Skeletal muscle cell (primary cell): ENCODE measurements around the gene SORCS2.

Source experiments
- DNase-seq: peaks from one replicate; pipeline ENCODE4 v3.0.0-alpha.2; 2010; ENCODE audit warnings: low read depth
- H3K4me3 ChIP-seq: 2 replicates; pipeline ENCODE4 v1.5.1; 2011; ENCODE audit warnings: low read depth, mild to moderate bottlenecking, control low read depth, low read length, moderate library complexity

Gene SORCS2

DNA sequence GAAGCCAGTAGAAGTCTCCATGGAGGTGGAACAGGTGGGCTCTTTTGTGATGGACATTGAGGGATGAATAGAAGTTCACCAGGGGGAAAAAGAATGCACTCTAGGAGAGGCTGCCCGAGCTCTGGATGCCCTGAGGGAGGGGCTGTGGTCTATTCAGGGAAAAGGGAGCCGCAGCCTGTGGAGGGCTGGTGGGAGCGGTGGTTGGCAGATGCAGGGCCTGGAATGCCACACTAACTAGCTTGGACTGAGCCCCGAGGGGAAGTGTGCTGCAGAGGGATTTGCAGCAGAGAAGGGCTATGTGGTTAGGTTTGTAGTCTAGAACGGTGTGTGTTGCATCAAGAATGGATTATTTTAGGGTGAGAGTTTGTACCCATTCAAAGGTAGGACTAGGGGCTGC lies 271.9 kb downstream of the SORCS2 start:
- H3K4me3 ChIP-seq, result no peak overlapping the region
- DNase-seq, result no peak

DNA sequence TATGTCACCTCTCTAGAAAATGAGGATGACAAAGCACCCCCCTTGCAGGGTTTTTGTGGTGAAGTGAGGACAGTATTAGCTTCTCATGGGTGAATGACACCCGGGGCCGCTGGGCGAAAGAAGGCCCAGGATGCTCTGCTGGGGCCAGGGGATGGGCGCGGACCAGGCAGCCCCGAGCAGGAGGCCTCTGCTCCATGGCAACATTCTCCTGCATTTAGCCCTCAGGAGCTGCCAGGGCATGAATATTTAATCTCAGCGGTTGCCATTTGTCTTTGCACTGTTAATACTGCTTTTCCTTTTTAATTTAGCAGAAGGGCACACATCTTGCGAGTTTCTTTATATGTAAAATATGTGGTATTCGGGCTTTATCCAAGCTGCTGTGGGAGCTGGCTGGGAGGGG lies 272.7 kb downstream of the SORCS2 start:
- no peak for DNase-seq
- H3K4me3 ChIP-seq, result no peak overlapping the region

DNA sequence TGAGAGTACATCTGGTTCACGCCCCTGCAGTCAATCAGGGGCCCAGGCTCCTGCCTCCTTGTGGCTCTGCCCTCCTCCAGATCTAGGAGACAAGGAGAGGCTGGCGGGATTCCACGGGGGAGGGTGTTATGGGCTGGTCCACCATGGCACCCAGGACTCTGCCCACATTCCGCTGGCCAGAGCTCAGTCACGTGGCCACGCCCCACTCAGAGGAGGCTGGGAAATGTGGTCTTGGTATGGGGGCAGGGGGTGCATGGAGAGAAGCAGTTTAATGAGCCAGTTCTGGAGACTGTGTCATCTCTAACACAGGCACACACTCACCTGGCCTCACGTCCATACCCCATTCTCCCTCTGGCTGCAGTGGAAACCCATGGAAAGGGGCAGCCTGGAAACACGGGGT lies 273.9 kb downstream of the SORCS2 start:
- no peak overlapping the region for H3K4me3 ChIP-seq
- DNase-seq, result no peak

DNA sequence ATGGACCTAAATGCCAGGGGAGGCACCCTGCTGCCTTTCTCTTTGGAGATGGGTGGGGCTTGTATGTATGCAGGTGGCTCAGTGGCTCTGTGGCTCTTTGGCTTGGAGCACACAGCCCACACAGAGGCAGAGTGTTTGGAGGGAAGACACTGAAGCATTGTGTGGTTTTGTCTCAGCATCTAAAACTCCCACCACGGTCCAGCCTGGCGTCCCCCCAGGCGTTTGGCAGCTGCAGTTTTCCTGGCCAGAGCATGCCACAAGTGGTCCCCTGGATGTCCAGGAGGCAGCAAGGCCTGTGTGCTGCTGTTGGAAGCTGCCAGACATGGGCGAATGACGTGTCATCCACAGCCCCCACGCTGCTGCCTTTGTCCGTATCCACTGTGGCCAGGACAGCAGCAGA lies 274.6 kb downstream of the SORCS2 start:
- no peak overlapping the region for H3K4me3 ChIP-seq
- no peak for DNase-seq

DNA sequence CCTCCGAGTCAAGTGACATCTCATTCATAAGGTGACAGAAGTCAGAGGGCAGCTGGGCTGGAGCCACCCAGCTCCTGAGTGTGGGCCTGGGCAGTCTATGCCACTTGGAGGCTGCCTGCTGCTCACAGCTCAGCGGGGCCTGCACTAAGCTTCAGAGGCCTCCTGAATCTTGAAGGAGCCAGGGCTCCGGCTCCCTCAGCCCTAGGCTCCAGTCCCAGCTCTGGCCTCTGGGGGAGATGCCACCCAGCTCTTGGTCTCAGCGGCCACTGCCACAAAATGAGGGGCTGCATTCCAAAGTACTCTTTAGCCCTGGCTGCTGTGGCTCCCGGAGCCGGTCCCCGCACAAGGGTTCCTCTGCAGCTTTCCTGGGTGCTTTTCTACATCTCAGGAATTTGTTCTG lies 275.1 kb downstream of the SORCS2 start:
- H3K4me3 ChIP-seq, result no peak overlapping the region
- no peak for DNase-seq

DNA sequence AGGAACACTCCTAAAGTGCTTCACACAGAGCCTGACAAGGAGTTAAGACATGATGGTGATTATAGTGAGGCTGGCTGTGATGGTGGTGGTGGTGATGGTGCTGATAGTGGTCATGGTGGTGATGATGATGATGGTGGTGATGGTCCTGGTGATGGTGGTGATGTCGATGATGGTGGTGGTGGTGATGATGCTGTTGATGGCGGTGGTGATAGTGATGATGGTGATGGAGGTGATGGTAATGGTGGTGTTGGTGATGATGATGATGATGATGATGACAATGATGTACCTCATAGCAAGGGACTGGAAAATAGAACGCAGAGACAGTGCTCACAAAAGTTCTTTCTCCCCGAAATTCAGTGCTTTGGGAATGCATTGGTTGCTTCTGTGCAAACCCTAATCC lies 276.7 kb downstream of the SORCS2 start:
- no peak overlapping the region for H3K4me3 ChIP-seq
- DNase-seq, result no peak

DNA sequence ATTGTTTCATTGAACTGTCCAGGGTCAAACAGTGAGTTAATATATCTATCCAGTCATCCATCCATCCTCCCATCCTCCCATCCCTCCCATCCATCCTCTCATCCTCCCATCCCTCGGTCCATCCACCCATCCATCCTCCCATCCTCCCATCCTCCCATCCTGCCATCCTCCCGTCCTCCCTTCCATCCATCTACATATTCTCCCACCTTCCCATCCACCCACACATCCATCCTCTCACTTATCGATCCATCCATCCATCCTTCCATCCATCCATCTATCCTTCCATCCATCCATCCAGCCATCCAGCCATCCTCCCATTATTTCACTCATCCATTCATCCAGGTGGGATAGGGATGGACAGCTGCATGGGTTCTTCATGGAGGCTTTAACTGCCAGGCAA lies 277.8 kb downstream of the SORCS2 start:
- DNase-seq, result no peak
- H3K4me3 ChIP-seq, result no peak overlapping the region

DNA sequence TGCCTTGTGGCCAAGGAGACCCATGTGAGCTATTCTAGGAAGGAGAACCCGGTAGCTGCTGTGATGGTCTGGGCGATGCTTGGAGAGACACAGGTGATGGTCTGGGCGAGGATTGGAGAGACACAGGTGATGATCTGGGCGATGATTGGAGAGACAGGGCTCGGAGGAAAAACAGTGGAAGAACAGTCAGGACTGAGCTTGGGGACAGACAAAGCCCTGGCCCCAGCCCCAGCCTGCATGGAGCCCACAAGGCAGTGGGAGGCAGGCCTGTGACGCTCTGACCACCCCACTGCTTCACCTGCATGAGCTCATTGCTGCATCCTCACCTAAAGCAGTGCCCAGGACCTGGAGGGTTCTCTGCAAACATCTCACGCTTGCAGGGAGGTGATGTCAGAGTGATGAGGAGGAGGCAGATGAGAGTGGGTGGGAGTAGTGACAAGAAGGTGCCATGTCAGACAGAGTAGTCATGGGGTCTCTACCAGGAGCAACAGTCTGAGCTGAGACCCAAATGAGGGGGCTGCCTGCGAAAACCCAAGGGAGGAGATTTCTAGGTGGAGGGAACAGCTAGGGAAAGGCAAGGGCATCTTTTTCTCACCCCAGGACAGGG lies 278.3 kb downstream of the SORCS2 start:
- DNase-seq, result no peak
- no peak overlapping the region for H3K4me3 ChIP-seq

DNA sequence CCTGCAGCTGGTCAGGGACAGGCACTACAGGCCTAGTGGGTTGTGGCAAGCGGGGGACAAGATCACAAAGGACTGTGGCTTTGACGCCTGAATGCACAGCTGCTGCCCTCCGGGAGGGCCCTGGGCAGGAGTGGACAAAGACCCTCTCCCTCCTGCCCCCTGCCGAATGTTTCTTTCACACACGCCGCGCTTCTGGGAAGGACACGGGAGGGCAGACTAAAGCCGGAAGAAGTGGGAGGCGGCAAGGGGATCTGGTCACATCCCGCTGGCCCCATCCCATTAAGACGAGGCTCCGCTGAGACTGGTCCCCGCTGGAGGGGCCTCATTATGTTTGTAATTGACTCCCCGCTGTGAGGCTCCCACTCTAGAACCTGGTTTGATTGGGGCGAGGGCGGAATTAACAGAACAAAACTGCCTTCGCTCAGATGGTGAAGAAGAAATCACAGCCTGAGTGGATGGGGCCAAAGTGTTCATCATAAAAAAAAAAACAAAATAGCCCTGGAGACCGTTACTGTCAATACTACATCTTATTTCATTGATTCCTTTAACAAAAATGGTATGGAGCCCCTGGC lies 280.2 kb downstream of the SORCS2 start:
- no peak overlapping the region for H3K4me3 ChIP-seq
- DNase-seq, result no peak

DNA sequence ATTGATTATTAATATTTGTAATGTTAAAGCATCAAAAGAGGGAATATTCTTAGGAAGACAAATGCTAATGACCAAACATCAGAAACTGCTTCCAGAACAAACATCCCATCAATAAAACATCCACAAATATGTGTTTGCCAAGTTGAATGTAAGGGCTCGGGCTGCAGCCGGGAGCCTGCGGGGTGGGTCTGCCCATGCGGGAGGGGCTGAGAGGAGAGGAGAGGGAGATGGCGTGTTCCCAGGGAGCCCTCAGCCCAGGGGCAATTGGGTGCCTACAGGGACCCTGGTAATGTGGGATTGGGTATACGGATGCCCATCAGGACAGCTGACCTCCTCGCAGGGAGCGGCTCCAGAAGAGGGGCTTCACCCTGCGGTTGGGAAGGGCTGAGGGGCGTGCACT lies 280.7 kb downstream of the SORCS2 start:
- no peak overlapping the region for H3K4me3 ChIP-seq
- DNase-seq, result no peak

DNA sequence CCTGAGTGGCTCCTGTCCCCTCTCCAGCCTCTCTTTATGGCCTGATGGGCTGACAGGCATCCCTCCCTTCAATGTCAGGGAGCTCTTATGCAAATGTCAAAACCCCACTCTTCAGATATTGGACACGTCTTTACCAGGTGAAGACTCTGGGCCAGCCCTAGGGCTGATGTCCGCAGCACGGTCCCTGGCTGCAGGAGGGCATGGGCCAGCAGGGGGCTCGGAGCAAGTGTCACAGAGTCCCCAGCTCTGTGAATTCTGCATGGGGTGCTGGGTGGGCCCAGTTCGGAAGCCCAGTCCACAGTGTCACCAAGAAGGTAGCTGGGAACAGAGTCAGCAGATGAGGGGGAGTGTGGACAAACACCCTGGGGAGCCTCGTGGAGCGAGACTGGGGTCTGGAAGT lies 282.0 kb downstream of the SORCS2 start:
- no peak for DNase-seq

DNA sequence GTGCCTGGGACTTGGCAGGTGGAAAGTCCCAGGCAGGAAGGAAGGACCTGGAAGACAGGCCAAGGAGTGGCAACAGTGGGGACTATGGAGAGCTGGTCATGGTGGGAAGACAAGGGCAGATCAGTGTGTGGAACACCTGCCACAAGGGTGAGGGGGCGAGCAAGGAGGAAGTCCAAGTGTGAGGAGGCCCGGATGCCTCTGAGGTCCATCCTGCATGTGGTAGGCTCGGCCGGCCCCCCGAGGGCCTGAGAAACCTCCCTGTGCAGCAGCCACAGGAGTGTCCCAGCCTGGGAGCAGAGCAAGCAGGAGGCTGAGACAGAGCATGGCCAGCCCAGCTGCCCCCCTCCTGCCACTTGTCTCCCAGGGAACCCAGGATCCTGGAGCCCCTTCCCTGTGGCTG lies 282.9 kb downstream of the SORCS2 start:
- no peak for DNase-seq
- H3K4me3 ChIP-seq, result no peak overlapping the region

More for the DNA sequence above, 282.0 kb downstream of the SORCS2 start:
- no peak overlapping the region for H3K4me3 ChIP-seq

DNA sequence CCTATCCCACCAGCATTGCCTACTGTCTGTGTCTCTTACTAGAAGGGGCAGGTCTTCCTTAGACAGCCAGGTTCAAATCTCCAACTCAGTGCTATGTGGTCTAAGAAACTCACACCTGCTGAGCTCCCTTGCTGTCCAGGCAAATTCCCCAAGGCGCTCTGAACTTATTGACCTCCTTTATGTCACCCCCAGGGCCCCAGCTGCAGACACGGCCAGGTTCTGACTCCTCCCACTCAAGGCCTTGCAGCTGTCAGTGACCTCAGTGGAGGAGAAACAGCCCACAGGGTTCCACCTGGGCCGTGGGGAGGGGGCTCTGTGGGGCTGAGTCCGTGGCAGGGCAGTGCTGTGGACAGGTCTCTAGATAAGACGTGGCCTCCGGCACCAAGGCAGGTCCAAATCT lies 284.5 kb downstream of the SORCS2 start:
- no peak overlapping the region for H3K4me3 ChIP-seq
- DNase-seq, result no peak

DNA sequence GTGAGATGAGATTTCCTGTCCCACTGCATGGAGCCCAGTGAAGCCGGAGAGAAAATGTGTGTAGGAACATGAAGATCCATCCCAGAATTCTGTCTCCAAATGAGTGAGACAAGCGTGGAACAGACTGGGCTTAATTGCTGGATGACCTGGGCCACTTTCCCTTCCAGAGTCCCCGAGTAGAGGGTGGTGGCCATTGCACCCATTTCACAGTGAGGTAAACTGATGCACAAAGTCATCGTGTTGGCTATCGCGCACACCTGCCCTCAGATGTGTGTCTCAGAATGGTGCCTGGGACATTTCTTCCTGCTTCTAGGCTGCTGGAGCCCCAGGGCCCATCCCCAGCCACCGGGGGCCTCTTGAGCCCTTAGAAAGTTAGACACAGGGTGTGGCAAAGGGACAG lies 285.4 kb downstream of the SORCS2 start:
- DNase-seq, result no peak
- no peak overlapping the region for H3K4me3 ChIP-seq

DNA sequence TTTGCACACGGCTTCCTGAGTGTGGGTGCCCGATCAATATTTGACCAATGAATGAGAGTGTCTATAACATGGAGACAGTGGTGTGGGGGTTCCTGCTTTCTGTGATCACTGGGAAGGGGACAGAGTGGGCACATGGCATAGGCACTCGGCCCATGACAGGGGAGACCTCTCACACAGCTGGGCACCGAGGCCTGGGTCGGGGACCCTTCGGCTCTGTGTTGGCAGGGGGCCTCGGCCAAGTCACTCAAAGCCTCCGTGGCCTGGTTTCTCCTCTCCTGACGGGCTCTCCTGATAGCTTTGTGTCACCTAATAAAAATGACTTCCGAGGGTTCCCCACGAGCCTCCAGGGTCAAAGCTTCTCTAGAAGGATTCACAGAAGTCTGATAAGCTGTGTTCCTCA lies 286.3 kb downstream of the SORCS2 start:
- no peak overlapping the region for H3K4me3 ChIP-seq
- no peak for DNase-seq

DNA sequence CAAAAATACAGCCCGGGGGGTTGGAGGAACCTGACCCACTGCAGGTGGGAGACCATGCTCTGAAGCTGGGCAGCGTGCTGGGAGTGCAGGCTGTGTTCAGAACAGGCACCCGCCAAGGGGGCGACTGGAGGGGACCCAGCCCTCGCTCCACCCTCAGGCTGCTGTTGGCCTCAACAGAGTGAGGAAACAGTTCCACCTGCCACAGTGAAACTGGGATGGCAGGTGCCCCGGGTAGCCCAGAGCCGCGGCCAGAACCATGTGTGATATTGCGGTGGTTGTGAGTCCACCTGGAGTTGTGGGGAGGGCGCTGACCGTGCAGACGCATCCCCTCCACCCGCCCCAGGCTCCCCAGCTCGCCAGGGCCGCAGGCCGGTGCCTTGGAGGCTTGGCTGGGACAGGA lies 288.1 kb downstream of the SORCS2 start:
- no peak for DNase-seq
- no peak overlapping the region for H3K4me3 ChIP-seq

DNA sequence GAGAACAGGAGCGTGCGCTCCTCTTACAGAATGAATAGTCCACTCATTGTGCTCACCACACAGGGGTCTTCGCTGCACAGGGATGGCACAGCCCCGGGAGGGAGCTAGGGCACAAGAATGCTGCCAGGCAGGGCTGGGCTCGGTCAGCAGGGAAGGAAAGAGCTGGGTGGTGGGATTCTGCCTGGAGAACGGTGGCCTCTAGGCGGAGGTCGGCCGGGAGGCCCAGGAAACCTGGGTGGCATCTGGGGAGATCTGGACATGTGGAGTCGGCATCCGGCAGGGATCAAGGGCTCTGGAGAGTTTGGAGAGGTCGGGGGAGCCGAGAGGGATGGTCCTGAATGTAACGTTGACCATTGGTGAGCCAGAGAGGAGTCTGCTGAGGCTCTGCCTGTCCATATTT lies 288.9 kb downstream of the SORCS2 start:
- H3K4me3 ChIP-seq, result no peak overlapping the region
- no peak for DNase-seq

DNA sequence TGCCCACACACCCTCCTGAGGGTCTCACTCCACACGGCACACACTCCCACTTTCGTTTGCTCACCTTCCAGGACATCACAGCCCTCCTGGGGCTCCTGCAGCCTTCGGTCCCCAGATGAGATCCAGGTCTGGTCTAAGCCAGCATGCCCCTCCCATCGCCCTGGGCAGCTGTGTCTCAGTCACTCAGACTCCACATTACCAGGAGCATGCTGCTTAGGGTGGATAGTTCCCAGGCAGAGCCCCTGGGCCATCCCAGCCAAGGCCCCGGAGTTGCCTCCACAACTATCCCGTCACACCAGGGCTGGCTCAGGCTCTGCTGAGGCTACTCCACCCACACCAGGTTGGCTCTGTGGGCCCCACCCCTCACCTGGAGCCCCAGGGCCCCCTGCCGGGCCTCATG lies 292.8 kb downstream of the SORCS2 start:
- no peak overlapping the region for H3K4me3 ChIP-seq
- no peak for DNase-seq

DNA sequence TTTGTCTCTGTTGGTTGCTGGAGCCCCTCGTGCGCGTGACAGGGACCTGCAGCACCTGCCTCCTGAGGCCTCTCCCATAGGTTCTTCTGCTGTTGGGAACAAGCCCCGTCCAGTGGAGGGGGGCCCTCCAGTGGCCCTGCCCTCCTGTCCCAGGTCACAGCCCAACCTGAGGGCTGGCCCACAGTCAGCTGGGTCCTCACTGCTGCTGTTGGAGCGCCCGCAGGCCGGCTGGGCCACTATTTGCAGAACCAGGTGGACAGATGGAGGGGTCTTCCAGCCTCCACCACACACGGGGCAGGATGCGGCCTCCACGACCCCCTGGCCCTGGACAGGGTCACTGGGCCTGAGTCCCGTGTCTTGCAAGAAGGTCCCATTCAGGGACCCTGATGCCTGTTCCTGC lies 293.8 kb downstream of the SORCS2 start:
- H3K4me3 ChIP-seq, result no peak overlapping the region
- no peak for DNase-seq

DNA sequence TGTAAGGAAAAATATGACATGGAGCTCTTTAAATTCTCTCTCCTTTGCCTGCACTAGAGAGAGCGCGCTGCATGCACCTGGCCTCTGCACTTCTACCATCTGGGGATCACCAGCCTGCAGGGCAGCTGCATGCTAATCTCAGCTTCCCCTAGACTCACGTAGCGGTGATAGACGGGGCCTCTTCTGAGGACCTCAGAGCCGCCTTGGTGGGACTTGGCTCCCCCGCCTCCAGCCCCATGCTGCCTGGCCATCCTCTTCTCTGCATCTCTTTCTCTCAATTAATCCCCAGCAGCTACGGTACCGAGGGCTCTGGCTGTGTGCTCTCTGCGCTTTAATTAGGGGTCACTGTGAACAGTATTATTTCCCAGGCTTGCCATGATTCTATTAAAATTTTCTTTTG lies 295.2 kb downstream of the SORCS2 start:
- H3K4me3 ChIP-seq, result no peak overlapping the region
- no peak for DNase-seq

DNA sequence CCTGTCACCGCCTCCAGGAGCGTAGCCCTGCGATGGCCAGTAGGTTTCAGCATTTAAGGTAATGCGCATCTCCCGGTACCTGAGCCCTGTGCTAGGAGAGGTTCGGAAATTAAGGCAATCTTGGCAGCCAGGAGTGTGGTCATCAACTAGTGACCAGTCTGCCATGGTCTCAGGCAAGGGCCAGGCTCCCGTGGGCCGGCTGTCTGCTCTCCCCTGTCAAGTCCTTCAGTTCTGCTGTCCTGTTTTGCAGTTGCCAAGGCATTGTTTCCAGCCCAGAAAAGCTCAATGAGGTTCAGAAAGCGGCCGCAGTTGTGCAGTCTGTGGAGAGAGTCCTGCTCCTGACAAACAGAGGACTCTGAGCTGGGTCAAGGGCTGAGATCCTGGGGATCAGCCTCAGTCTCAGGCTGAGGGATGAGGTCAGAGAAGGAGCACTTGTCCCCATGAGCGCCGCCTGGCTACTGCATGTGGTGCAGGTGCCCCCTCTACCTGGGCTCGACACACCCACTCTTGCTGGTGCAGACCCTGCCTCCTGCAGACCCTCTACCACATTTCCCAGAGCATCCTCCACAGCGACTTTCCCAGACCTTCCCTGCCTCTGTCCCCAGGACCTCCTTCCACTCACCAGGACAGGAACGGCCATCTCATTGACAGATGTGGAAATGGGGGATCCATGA lies 295.8 kb downstream of the SORCS2 start:
- DNase-seq, result no peak

More for the DNA sequence above, 295.8 kb downstream of the SORCS2 start:
- H3K4me3 ChIP-seq, result no peak overlapping the region
